HG03135 (cell line): Measurements from ENCODE around the gene MUSTN1.

Source experiments
- ATAC-seq: cut with Tn5 transposase; IDR thresholded peaks from one replicate; pipeline ENCODE4 v1.9.1; 2021; ENCODE audit warnings: mild to moderate bottlenecking, moderate library complexity; ENCODE audit not compliant: unreplicated experiment

The MUSTN1 gene

DNA sequence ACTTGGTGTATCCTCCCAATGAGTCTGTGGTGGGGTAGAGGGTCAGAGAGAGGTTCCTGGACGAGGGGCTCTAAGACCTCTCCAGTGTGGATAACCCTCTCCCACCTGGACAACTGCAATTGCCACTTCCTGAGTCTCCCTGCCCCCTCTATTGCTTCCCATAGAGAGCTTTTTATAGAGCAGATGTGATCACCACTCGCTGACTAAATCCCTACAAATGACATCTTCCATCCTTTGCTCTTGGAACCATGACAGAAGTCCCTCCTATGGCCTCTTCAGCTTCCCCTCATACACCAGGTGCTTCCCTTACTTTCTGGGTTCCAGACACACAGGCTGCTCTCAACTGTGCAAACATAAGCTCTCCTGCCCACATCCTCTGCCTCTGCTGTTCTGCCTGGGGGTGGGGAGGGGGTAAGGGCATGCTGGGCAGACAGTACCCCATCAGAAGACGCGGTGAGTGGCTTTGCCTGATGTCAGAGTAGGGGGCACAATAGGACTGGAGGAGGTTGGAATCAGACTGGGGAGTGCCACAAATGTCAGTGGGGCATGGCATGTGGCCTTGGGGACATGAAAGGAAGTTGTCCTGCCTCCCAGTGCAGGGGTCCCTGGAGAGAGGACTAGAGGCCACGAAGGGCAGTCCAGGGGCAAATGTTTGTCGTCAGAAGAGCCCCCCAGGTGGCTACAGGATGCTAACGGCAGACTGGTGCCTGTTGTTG, 25.0 kb downstream of the MUSTN1 start:
- no peak for ATAC-seq

- no peak for ATAC-seq
Observed at GRCh38 chr3:52809149-52809548, 25.7 kb downstream of the MUSTN1 start.

- ATAC-seq = no peak
Observed at GRCh38 chr3:52805270-52806039, 29.4 kb downstream of the MUSTN1 start.

- no peak for ATAC-seq
Observed at GRCh38 chr3:52801839-52802238, 33.0 kb downstream of the MUSTN1 start.

GRCh38 chr3:52800079-52800478, 34.7 kb downstream of the MUSTN1 start:
- ATAC-seq = no peak

GRCh38 chr3:52798978-52799476, 35.8 kb downstream of the MUSTN1 start:
- no peak for ATAC-seq

- no peak for ATAC-seq
Observed at GRCh38 chr3:52798376-52798977, 36.3 kb downstream of the MUSTN1 start.

DNA sequence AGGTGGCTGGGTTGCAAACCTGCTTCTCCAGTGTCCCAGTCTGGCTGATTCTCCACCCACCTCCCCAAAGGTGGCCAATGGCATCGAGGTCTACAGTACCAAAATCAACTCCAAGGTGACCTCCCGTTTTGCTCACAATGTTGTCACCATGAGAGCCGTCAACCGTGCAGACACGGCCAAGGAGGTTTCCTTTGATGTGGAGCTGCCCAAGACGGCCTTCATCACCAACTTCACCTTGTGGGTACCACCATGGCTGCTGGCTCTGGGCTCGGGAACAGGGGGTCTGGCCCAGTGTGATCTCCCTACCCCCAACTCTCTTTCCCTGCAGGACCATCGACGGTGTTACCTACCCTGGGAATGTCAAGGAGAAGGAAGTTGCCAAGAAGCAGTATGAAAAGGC, 38.4 kb downstream of the MUSTN1 start:
- ATAC-seq = no peak

DNA sequence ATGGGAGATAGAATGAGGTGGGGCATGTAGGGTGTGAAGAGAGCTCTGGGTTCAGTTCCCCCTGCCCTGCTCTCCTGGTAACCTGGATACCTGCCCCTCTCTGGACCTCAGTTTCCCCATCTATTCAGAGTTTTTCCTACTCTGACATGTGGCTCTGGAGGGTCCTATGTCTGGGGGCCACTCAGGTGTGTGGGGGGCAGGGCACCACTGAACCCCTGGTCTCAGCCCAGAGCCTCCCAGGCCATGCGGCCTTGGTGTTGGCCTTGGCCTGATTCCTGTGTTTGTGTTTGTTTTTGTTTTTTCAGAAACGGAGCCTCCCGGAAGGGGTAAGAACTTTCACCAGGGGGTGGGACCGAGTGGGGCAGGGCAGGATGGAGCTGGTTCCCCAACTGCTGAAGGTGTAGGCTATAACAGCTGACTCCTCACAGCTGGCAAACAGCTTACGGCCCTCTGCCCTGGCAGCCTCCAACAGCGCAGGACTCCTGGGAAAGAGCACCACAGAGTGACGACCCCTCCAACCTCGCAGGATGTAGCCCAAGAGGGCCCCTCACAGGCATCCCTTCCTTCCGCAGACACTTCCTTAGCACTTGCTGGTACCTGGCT, 39.4 kb downstream of the MUSTN1 start:
- ATAC-seq = no peak

- no peak for ATAC-seq
Observed at GRCh38 chr3:52794612-52795099, 40.2 kb downstream of the MUSTN1 start, which contains the start of gene ITIH3. Gene ITIH3, plus strand, starts transcription at chr3:52794796. Its CDS starts 8 bp downstream, at chr3:52794804.

DNA sequence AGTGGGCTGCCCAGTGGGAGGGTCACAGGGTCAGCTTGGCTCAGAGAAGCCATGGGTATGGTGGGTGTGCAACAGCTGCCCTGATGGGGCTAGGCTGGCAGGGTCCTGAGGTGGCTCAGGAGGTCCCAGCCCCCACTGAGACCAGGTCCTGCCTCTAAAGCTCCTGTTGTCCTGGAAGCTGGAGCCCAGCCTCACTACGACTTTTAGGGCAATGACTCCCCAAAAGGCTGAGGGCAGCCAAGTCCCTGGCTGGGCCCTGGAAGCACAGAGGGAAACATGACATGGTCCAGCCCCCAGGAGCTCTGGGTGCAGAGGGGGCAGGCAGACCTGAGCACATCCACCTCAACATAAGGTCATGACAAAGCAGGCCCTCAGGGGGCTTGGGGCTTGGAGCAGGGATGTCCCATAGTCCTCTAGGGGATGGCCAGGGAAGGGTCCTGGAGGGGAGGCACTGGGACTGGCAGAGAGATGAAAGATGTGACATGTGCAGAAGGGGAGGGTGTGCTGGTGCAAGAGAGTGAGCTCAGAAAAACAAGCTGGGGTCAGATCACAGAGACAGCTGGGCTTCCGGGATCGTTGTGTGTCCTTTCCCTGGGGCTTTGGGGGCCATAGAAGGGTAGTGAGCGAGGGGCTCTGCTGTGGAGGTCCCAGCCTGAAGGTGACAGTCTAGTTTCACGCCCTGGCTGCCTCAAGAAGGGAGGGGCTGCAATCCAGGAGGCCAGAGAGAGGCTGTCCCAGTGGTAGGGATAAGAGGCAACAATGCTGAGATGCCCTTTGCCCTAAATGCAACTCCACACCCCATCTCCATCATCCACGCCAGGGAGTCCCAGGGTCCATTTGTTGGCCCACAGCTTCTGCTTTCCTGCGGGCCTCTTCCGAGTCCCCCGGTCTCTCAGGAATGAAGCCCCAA, 40.9 kb downstream of the MUSTN1 start:
- no peak for ATAC-seq

- no peak for ATAC-seq
Observed at GRCh38 chr3:52792961-52793695, 41.7 kb downstream of the MUSTN1 start.

DNA sequence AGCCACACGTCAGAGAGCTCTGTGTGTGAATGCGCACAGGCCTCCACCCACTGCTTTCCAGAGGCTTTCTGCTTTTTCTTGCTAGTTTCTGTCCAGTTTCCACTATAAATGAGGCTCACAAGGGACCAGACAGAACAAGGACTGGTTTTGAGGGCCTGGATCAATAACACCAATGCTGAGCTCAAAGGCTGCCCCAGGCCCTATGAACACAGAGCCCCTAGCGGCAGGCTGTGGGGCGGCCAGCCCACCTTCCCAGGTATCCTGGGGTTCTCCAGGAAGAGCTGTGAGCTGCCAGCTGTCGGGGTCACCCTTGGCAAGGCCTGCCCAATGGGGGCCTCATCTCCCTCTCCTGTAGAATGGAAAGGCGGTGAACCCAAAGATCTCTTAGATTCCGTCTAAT, 42.4 kb downstream of the MUSTN1 start:
- ATAC-seq = no peak

GRCh38 chr3:52791928-52792327, 42.9 kb downstream of the MUSTN1 start:
- no peak for ATAC-seq

DNA sequence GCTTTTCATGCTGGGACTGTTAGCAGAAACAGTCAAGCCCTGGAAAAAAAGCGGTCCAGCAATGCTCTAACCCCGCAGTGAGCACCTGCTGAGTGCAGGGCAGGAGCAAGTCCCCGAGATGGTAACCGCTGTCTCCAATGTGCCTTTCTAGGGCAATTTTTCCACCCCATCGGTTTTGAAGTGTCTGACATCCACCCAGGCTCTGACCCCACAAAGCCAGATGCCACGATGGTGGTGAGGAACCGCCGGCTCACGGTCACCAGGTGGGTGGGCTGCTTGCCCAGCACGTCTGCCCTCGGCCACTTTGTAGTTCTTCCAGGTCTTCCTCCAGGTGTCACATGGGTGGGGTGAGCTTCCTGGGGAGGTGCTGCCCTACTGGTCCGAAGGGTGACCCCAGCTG, 43.5 kb downstream of the MUSTN1 start:
- ATAC-seq = no peak

DNA sequence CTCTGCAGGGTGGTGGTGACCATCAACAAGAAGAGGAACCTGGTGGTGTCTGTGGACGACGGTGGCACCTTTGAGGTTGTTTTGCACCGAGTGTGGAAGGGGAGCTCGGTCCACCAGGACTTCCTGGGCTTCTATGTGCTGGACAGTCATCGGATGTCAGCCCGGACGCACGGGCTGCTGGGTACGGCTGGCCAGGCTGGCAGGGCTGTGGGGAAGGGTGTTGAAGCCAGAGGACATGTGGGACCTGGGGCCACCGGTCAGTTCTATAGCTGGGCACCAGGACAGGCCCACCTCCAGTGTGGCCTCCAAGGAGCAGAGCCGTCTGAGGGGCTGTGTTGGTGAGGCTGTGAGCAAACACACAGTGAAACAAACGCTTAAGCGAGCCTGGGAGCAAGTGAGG, 44.1 kb downstream of the MUSTN1 start:
- ATAC-seq = no peak

DNA sequence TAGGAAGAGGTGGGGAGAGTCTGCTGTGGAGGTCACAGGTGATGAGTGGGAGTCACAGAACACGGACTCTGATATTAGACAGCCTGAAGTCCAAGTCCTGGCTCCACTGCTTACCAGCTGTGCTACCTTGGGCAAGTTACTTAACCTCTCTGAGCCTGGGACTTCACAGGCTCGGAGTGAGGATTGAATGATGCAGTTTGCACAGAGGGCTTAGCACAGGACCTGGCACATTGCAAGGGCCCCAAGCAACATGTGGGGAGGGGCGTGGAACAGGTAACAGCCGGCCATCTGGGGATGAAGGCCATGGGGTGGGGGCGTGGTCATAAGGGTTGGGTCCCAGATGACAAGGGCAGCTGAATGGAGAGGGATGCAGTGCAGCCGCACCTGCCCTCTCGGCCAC, 44.5 kb downstream of the MUSTN1 start:
- no peak for ATAC-seq

DNA sequence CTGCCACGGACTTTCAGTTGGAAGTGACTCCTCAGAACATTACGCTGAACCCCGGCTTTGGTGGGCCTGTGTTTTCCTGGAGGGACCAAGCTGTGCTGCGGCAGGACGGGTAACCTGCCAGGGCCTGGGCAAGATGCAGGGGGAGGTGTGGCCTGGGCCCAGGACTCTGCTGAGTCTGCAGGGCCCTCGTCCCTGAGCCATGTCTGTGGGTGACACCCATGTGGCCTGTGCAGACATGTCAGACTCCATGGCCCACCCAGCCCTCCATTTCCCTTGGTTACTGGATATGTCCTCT, 45.1 kb downstream of the MUSTN1 start:
- ATAC-seq = no peak

- ATAC-seq = no peak
Observed at GRCh38 chr3:52788890-52789745, 45.7 kb downstream of the MUSTN1 start.
